ENCODE results near the gene PGM1. TPM values are rescaled to one million over a fixed set of nuclear protein-coding genes. Genes with fewer than 3 reads are reported as not detected.
"Not testable (repeated sequence)": the region's sequence is repeated elsewhere in the genome, so short reads cannot be mapped to it uniquely, and the experiment has no call there.

The PGM1 gene
- total RNA-seq, 1 donor from 2014 or later = 22.7 TPM

- DNase-seq (ENCODE audit: low spot score) = no peak
- Mint-ChIP-seq H3K36me3 (no peaks in the 10 kb centered on the region), H3K27me3 (ENCODE audit: insufficient read depth, low read depth) (no peaks in the 10 kb centered on the region), H3K4me1 (no peaks in the 10 kb centered on the region), H3K4me3 (no peak overlapping the region), H3K9me3 (peaks cover 4% of the 10 kb centered on the region), H3K27ac (no peak overlapping the region)
- Histone ChIP-seq H3K79me2 (ENCODE audit: low read depth) (no peaks in the 10 kb centered on the region), H3K4me3 (no peak overlapping the region), H3K27ac (no peak overlapping the region), H3K36me3 (no peaks in the 10 kb centered on the region), H3K4me1 (peaks cover 32% of the 10 kb centered on the region), H2AFZ (replicated peaks) (no peak overlapping the region), H3K27me3 (no peaks in the 10 kb centered on the region), H3F3A (ENCODE audit: low read depth) (peaks cover 34% of the 10 kb centered on the region), H3K9ac (no peak overlapping the region), H4K20me1 (ENCODE audit: low read depth) (no peaks in the 10 kb centered on the region), H3K9me3 (ENCODE audit: low read depth) (no peaks in the 10 kb centered on the region), H3K4me2 (no peak overlapping the region)
- TF ChIP-seq EZH2phosphoT487 (IDR thresholded peaks at IDR 0.05) (no peak), CTCF (IDR thresholded peaks at IDR 0.05) (peak; percentile 82), EZH2 (IDR thresholded peaks at IDR 0.05) (no peak)
These were observed 17.8 kb upstream of the PGM1 start for GRCh38 chr1:63575340-63575826.

GRCh38 chr1:63586326-63586725 is 6.9 kb upstream of the PGM1 start:
- not testable (repeated sequence) for H2AFZ ChIP-seq (replicated peaks); H3K27ac ChIP-seq; H4K20me1 ChIP-seq (ENCODE audit: low read depth); H3K27ac Mint-ChIP-seq; H3K9ac ChIP-seq; H3K4me1 Mint-ChIP-seq; H3K27me3 Mint-ChIP-seq (ENCODE audit: insufficient read depth, low read depth); H3K36me3 Mint-ChIP-seq; H3K4me3 Mint-ChIP-seq; H3K79me2 ChIP-seq (ENCODE audit: low read depth); DNase-seq (ENCODE audit: low spot score); H3F3A ChIP-seq (ENCODE audit: low read depth); H3K9me3 Mint-ChIP-seq; H3K27me3 ChIP-seq; H3K4me2 ChIP-seq; H3K36me3 ChIP-seq; H3K4me1 ChIP-seq; H3K9me3 ChIP-seq (ENCODE audit: low read depth); H3K4me3 ChIP-seq

GRCh38 chr1:63590166-63590560 is 3.0 kb upstream of the PGM1 start:
- no peak overlapping the region for H3K4me3 Mint-ChIP-seq
- TF ChIP-seq CTCF (IDR thresholded peaks at IDR 0.05) (no peak), EZH2phosphoT487 (IDR thresholded peaks at IDR 0.05) (no peak), EZH2 (IDR thresholded peaks at IDR 0.05) (no peak)
- no peak overlapping the region for H3K9ac ChIP-seq
- H3K36me3 ChIP-seq = no peaks in the 10 kb centered on the region
- no peak overlapping the region for H3K4me3 ChIP-seq
- peaks cover 3% of the 10 kb centered on the region for H3K4me1 Mint-ChIP-seq
- no peak overlapping the region for H3K27ac Mint-ChIP-seq
- no peaks in the 10 kb centered on the region for H3K36me3 Mint-ChIP-seq
- no peak for DNase-seq (ENCODE audit: low spot score)
- H3F3A ChIP-seq (ENCODE audit: low read depth) = peaks cover 24% of the 10 kb centered on the region
- H3K27me3 ChIP-seq = peaks cover 46% of the 10 kb centered on the region
- peaks cover 6% of the 10 kb centered on the region for H3K27me3 Mint-ChIP-seq (ENCODE audit: insufficient read depth, low read depth)
- no peaks in the 10 kb centered on the region for H3K9me3 ChIP-seq (ENCODE audit: low read depth)
- no peak overlapping the region for H3K4me2 ChIP-seq
- no peaks in the 10 kb centered on the region for H3K79me2 ChIP-seq (ENCODE audit: low read depth)
- H3K27ac ChIP-seq = no peak overlapping the region
- no peak overlapping the region for H2AFZ ChIP-seq (replicated peaks)
- H3K4me1 ChIP-seq = no peaks in the 10 kb centered on the region
- H4K20me1 ChIP-seq (ENCODE audit: low read depth) = no peaks in the 10 kb centered on the region
- no peaks in the 10 kb centered on the region for H3K9me3 Mint-ChIP-seq

- Mint-ChIP-seq H3K27me3 (ENCODE audit: insufficient read depth, low read depth) (peaks cover 6% of the 10 kb centered on the region), H3K9me3 (no peaks in the 10 kb centered on the region), H3K27ac (no peak overlapping the region), H3K4me3 (peak overlapping the region; percentile 94), H3K4me1 (peaks cover 3% of the 10 kb centered on the region), H3K36me3 (no peaks in the 10 kb centered on the region)
- TF ChIP-seq CTCF (IDR thresholded peaks at IDR 0.05) (no peak), EZH2 (IDR thresholded peaks at IDR 0.05) (no peak), EZH2phosphoT487 (IDR thresholded peaks at IDR 0.05) (no peak)
- H3K4me3 ChIP-seq = peak overlapping the region; percentile 96
- H3K79me2 ChIP-seq (ENCODE audit: low read depth) = no peaks in the 10 kb centered on the region
- no peaks in the 10 kb centered on the region for H3K9me3 ChIP-seq (ENCODE audit: low read depth)
- peaks cover 57% of the 10 kb centered on the region for H3K27me3 ChIP-seq
- H3K4me1 ChIP-seq = no peaks in the 10 kb centered on the region
- DNase-seq (ENCODE audit: low spot score) = no peak
- peak overlapping the region; percentile 98 for H2AFZ ChIP-seq (replicated peaks)
- no peak overlapping the region for H3K9ac ChIP-seq
- no peaks in the 10 kb centered on the region for H4K20me1 ChIP-seq (ENCODE audit: low read depth)
- H3K4me2 ChIP-seq = peak overlapping the region; percentile 86
- H3F3A ChIP-seq (ENCODE audit: low read depth) = peaks cover 24% of the 10 kb centered on the region
- no peak overlapping the region for H3K27ac ChIP-seq
- H3K36me3 ChIP-seq = no peaks in the 10 kb centered on the region
These were observed 492 bp upstream of the PGM1 start for GRCh38 chr1:63592536-63593302.

Data from neural progenitor cell (in vitro differentiated cells).